Mesothelial cell of epicardium (in vitro differentiated cells): ENCODE results near the gene MAGI1. TPM values are rescaled to one million over a fixed set of nuclear protein-coding genes. Genes with fewer than 3 reads are reported as not detected.

Source experiments
- DNase-seq, 2 experiments: peaks; one replicate each; pipeline ENCODE4 v3.0.0; 2021; ENCODE audit warnings: low spot score in 2 of 2; ENCODE audit not compliant: unreplicated experiment in 2 of 2
- H3K27ac Mint-ChIP-seq: 2 replicates; pipeline ENCODE4 v1.8.0; 2021; ENCODE audit warnings: mixed read lengths
- H3K27me3 Mint-ChIP-seq: 2 replicates; pipeline ENCODE4 v1.8.0; 2021; ENCODE audit warnings: low read depth, mixed read lengths
- H3K36me3 Mint-ChIP-seq: 2 replicates; pipeline ENCODE4 v1.8.0; 2021; ENCODE audit warnings: mixed read lengths
- H3K4me1 Mint-ChIP-seq: 2 replicates; pipeline ENCODE4 v1.8.0; 2021; ENCODE audit warnings: mixed read lengths
- H3K4me3 Mint-ChIP-seq: 2 replicates; pipeline ENCODE4 v1.8.0; 2021; ENCODE audit warnings: mild to moderate bottlenecking, moderate library complexity, mixed read lengths
- H3K9me3 Mint-ChIP-seq: 2 replicates; pipeline ENCODE4 v1.8.0; 2021; ENCODE audit warnings: mixed read lengths
- total RNA-seq: library from RNA; stranded (reverse); gene quantifications from 3 replicates; pipeline ENCODE4 v1.2.1, GENCODE V29; 2021
- TF ChIP-seq, protein P1 (sequence below): fragments of 200-600 bp; sonication (generic); IDR thresholded peaks from one replicate; pipeline ENCODE4 v1.5.0; 2021; ENCODE audit warnings: antibody characterized with exemption; ENCODE audit not compliant: unreplicated experiment

Gene MAGI1
- total RNA-seq, 1 donor from 2014 or later: 65.6 TPM

DNA sequence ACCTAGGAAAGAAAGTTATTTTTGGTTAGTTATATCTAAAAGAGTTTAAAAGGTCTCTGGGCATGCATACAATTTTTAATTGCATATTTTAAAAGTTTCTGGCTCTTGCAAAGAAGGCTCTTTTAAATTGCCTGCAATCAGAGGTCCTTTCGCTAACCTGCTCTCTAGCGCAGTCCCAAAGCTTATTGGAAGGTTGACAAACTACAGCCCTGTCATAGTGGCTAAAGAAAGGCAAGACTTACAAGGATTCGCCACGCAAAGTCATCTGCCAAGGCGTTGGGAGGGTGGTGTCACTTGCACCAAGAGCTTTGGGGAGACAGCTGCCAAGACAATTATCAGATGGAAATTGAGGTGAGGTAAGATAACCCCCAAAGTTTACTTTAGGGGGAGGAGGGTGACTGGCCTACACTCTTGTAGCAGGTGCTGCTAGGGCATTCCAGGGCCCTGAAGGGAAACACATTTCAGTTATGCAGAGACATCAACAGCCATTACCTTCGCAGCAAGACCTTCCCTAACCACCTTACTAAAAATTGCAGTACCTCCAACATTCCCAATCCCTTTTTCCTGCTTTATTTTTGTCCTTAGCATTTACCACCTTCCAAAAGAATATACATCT is 606.2 kb downstream of the MAGI1 start:
- no peaks in the 10 kb centered on the region for H3K9me3 Mint-ChIP-seq
- peaks cover 31% of the 10 kb centered on the region for H3K36me3 Mint-ChIP-seq
- no peak overlapping the region for H3K4me3 Mint-ChIP-seq
- no peak for DNase-seq
- TF ChIP-seq, protein P1, sequence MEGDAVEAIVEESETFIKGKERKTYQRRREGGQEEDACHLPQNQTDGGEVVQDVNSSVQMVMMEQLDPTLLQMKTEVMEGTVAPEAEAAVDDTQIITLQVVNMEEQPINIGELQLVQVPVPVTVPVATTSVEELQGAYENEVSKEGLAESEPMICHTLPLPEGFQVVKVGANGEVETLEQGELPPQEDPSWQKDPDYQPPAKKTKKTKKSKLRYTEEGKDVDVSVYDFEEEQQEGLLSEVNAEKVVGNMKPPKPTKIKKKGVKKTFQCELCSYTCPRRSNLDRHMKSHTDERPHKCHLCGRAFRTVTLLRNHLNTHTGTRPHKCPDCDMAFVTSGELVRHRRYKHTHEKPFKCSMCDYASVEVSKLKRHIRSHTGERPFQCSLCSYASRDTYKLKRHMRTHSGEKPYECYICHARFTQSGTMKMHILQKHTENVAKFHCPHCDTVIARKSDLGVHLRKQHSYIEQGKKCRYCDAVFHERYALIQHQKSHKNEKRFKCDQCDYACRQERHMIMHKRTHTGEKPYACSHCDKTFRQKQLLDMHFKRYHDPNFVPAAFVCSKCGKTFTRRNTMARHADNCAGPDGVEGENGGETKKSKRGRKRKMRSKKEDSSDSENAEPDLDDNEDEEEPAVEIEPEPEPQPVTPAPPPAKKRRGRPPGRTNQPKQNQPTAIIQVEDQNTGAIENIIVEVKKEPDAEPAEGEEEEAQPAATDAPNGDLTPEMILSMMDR: no peak
- H3K4me1 Mint-ChIP-seq: peaks cover 2% of the 10 kb centered on the region
- H3K27me3 Mint-ChIP-seq: no peaks in the 10 kb centered on the region
- no peak overlapping the region for H3K27ac Mint-ChIP-seq

DNA sequence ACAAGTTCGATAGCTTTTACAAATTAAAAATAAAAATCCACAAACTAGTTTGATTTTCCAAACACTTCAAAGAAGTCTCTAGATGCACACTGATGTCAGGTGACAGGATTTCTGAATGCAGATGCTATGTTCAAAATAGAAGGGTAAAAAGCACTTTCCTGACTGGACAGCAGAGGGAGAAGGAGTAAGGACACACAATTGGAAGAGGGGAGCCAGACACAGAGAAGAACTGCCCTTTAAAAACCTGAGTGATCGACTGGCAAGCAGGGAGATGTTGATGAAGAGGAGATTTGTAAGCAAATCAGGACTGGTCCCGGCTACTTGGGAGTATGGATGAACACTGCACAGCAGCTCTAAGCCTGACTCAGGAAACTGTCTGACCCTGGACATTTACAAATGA is 612.8 kb downstream of the MAGI1 start:
- Mint-ChIP-seq H3K4me3 (no peak overlapping the region), H3K9me3 (no peaks in the 10 kb centered on the region), H3K27ac (no peak overlapping the region), H3K27me3 (no peaks in the 10 kb centered on the region), H3K4me1 (peaks cover 8% of the 10 kb centered on the region), H3K36me3 (peaks cover 18% of the 10 kb centered on the region)
- no peak for DNase-seq
- TF ChIP-seq, protein P1: no peak

DNA sequence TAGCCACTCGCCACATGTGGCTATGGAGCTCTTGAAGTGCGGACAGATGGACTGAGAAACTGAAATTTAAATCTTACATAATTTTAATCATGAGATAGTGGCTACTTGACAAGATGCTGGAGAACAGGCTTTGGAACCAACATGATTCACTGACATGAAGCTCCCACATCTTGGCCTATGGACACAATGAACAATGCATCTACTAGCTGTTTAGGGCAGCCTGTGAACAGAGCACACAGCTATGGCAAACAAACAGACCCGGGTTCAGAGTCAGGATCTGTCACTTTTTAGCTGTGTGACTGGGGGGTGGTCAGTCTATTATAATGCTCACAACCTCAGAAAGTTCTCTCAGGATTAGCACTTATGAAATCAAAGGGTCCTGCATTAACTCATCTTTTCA is 616.6 kb downstream of the MAGI1 start:
- no peak overlapping the region for H3K4me3 Mint-ChIP-seq
- H3K27me3 Mint-ChIP-seq: no peaks in the 10 kb centered on the region
- DNase-seq: no peak
- H3K36me3 Mint-ChIP-seq: peaks cover 3% of the 10 kb centered on the region
- no peaks in the 10 kb centered on the region for H3K9me3 Mint-ChIP-seq
- TF ChIP-seq, protein P1: no peak
- H3K4me1 Mint-ChIP-seq: peaks cover 10% of the 10 kb centered on the region
- H3K27ac Mint-ChIP-seq: no peak overlapping the region

DNA sequence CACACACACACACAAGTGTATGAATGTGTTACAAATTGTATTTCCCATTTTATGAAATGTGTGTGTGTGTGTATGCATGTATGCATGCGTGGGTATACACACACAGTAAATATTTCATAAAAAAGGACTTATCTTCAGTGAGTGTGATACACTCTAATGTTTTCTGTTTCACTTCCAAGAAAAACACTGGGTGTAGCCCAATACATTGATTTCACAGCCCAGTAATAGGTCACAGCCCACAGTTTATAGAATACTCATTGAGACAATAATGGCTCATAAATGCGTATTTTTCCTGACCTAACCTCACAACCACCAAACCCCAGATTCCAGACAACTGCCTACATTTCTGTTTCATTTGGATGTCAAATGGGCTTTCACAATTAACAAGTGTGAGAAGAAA is 619.5 kb downstream of the MAGI1 start:
- Mint-ChIP-seq H3K27me3 (no peaks in the 10 kb centered on the region), H3K36me3 (peaks cover 5% of the 10 kb centered on the region), H3K4me1 (peaks cover 9% of the 10 kb centered on the region), H3K27ac (no peak overlapping the region), H3K4me3 (no peak overlapping the region), H3K9me3 (no peaks in the 10 kb centered on the region)
- DNase-seq: no peak
- TF ChIP-seq, protein P1: no peak

DNA sequence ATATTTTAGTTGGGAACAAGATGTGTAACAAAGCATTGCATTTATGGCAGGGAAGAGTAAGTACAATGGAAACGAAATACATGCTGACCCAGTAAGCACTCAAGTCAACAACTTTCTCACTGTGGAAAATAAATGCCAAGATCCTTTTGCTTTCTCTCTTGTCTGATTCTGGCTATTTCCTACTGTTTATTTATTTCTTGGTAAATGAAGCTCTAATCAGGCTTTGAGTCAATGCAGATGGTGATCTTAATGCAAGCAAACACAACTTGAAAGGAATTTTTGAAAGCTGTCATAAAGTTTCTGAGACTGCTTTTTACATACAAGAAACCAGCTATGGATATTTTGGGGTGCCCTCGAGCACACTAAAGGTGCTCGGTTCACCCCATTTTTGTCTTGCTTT is 624.8 kb downstream of the MAGI1 start:
- Mint-ChIP-seq H3K4me1 (peaks cover 21% of the 10 kb centered on the region), H3K4me3 (no peak overlapping the region), H3K36me3 (peaks cover 7% of the 10 kb centered on the region), H3K27me3 (no peaks in the 10 kb centered on the region), H3K9me3 (no peaks in the 10 kb centered on the region), H3K27ac (no peak overlapping the region)
- TF ChIP-seq, protein P1: no peak
- DNase-seq: no peak

DNA sequence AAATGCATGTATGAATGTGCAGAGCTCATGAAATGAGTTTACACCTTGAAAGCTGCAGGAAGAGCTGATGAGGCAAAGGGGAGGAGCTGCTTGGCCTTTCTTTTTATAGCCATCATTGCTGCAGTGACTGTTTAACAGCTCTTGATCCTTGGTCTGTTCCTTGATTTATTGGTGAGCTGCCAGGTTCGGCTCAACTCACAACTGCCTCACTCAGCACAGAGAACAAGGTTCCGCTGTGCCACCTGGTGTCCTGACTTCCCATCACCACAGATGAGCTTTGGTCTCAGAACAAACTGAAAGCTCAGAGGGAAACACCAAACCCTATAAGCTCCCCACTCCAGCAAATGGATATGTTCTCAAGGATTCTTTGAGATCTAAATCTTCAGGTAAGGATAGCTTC is 626.1 kb downstream of the MAGI1 start:
- no peak overlapping the region for H3K27ac Mint-ChIP-seq
- H3K4me1 Mint-ChIP-seq: peaks cover 27% of the 10 kb centered on the region
- H3K36me3 Mint-ChIP-seq: peaks cover 7% of the 10 kb centered on the region
- no peak for DNase-seq
- TF ChIP-seq, protein P1: no peak
- H3K9me3 Mint-ChIP-seq: no peaks in the 10 kb centered on the region
- H3K27me3 Mint-ChIP-seq: no peaks in the 10 kb centered on the region
- no peak overlapping the region for H3K4me3 Mint-ChIP-seq
